Hepatocyte (in vitro differentiated cells): Measurements from ENCODE around the gene OR10H4.

ENCODE experiments used
- EZH2 ChIP-seq: fragments of 200-600 bp; sonication (generic); IDR thresholded peaks from 2 replicates; pipeline ENCODE4 v1.6.1; 2016; ENCODE audit warnings: antibody characterized with exemption, mild to moderate bottlenecking, borderline replicate concordance
- TF ChIP-seq, protein P1 (sequence below): fragments of 200-600 bp; sonication (generic); IDR thresholded peaks from 2 replicates; pipeline ENCODE4 v1.5.1; 2016; ENCODE audit warnings: antibody characterized with exemption, mild to moderate bottlenecking; ENCODE audit not compliant: poor library complexity

DNA sequence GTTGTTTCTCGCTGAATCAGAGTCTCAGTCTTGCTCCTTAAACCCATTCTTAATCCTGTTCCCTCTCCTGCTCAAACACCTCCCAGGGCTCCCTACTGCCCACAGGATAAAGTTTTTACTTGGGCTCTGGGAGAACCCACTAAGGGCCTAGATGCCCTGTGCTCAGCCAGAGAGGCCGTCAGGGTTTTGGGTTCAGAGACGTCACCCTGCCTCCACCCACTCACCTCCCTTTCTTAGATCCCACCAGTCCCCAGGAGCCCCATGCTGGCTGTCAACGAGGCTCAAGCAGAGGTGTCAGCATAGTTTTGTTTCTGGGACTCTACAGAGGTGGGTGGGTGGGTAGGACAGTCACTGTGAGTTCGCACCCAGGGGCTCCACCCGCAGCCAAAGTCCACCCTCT, 35.4 kb upstream of the OR10H4 start:
- TF ChIP-seq, protein P1, sequence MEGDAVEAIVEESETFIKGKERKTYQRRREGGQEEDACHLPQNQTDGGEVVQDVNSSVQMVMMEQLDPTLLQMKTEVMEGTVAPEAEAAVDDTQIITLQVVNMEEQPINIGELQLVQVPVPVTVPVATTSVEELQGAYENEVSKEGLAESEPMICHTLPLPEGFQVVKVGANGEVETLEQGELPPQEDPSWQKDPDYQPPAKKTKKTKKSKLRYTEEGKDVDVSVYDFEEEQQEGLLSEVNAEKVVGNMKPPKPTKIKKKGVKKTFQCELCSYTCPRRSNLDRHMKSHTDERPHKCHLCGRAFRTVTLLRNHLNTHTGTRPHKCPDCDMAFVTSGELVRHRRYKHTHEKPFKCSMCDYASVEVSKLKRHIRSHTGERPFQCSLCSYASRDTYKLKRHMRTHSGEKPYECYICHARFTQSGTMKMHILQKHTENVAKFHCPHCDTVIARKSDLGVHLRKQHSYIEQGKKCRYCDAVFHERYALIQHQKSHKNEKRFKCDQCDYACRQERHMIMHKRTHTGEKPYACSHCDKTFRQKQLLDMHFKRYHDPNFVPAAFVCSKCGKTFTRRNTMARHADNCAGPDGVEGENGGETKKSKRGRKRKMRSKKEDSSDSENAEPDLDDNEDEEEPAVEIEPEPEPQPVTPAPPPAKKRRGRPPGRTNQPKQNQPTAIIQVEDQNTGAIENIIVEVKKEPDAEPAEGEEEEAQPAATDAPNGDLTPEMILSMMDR: no peak
- no peak for TF ChIP-seq EZH2
